BJ (cell line): Measurements from ENCODE around the gene NEURL1B. TPM values are rescaled to one million over a fixed set of nuclear protein-coding genes. Genes with fewer than 3 reads are reported as not detected.

Source experiments
- CTCF ChIA-PET: fragments of 350-600 bp; formaldehyde crosslinking; extraction: SDS; loops from one replicate; lab custom pipeline; 2021; ENCODE audit warnings: antibody characterized with exemption, inconsistent platforms; lab: Yijun Ruan, JAX
- POLR2A ChIA-PET: fragments of 300-600 bp; sonication (Branson Sonifier 250); formaldehyde crosslinking; extraction: SDS; loops from one replicate; lab custom pipeline; 2021; ENCODE audit warnings: antibody characterized with exemption; lab: Charles Lee
- DNase-seq: peaks from one replicate; pipeline ENCODE4 v3.0.0-alpha.2; 2011; ENCODE audit warnings: low read depth
- H3K27me3 ChIP-seq: 2 replicates; pipeline ENCODE4 v1.6.0; 2011; ENCODE audit warnings: low read length; ENCODE audit not compliant: control insufficient read depth, insufficient read depth
- H3K36me3 ChIP-seq: 2 replicates; pipeline ENCODE4 v1.5.1; 2011; ENCODE audit warnings: low read length; ENCODE audit not compliant: control insufficient read depth, insufficient read depth
- H3K4me3 ChIP-seq: 2 replicates; pipeline ENCODE4 v1.5.1; 2011; ENCODE audit warnings: low read depth, mild to moderate bottlenecking, control low read depth, low read length
- CTCF ChIP-seq: IDR thresholded peaks from 2 replicates; pipeline ENCODE4 v1.5.1; 2011; ENCODE audit warnings: low read depth, mild to moderate bottlenecking, control low read depth, inconsistent platforms, low read length, moderate library complexity; ENCODE audit not compliant: insufficient read depth
- polyA plus RNA-seq: library from polyadenylated mRNA; depleted of rRNA; stranded (reverse); fragments of >200 nt; gene quantifications from 2 replicates; pipeline ENCODE4 v1.2.3, GENCODE V29; 2011

NEURL1B gene
- polyA plus RNA-seq, 1 experiment, result 2.3 TPM

GRCh38 chr5:172692451-172692850 is 51.4 kb downstream of the NEURL1B start:
- TF ChIP-seq CTCF, result no peak
- CTCF ChIA-PET, result interaction anchor here (0.6 to 11.6 kb wide), 2 partner anchors 218 to 259 kb away, joined by 3 to 284 read pairs; no protein-coding TSS in a partner anchor
- DNase-seq, result no peak
- Histone ChIP-seq H3K36me3 (no peaks in the 10 kb centered on the region), H3K4me3 (no peak overlapping the region), H3K27me3 (no peaks in the 10 kb centered on the region)
- POLR2A ChIA-PET, result no interaction called here

GRCh38 chr5:172692981-172693380 is 51.9 kb downstream of the NEURL1B start:
- CTCF ChIA-PET, result interaction anchor here (11.6 kb wide), 1 partner anchor 218 kb away, joined by 284 read pairs; no protein-coding TSS in a partner anchor

GRCh38 chr5:172694061-172694460 is 53.0 kb downstream of the NEURL1B start:
- Histone ChIP-seq H3K27me3 (no peaks in the 10 kb centered on the region), H3K4me3 (no peak overlapping the region), H3K36me3 (no peaks in the 10 kb centered on the region)
- POLR2A ChIA-PET, result no interaction called here
- no peak for TF ChIP-seq CTCF
- CTCF ChIA-PET, result interaction anchor here (1.1 to 11.6 kb wide), 2 partner anchors 28 to 219 kb away, joined by 3 to 284 read pairs; no protein-coding TSS in a partner anchor
- DNase-seq, result no peak

More at GRCh38 chr5:172692981-172693380, 51.9 kb downstream of the NEURL1B start:
- POLR2A ChIA-PET, result no interaction called here
- TF ChIP-seq CTCF, result no peak
- Histone ChIP-seq H3K4me3 (no peak overlapping the region), H3K27me3 (no peaks in the 10 kb centered on the region), H3K36me3 (no peaks in the 10 kb centered on the region)
- no peak for DNase-seq

GRCh38 chr5:172694541-172694940 is 53.5 kb downstream of the NEURL1B start:
- Histone ChIP-seq H3K27me3 (peaks cover 1% of the 10 kb centered on the region; the same call in 1 of the 2 replicates), H3K36me3 (no peaks in the 10 kb centered on the region), H3K4me3 (no peak overlapping the region)
- DNase-seq, result no peak
- TF ChIP-seq CTCF, result no peak
- ChIA-PET POLR2A (no interaction called here), CTCF (interaction anchor here (0.6 to 11.6 kb wide), 5 partner anchors 16 to 220 kb away, joined by 3 to 284 read pairs (median 3); no protein-coding TSS in a partner anchor)

GRCh38 chr5:172695232-172696054 is 54.4 kb downstream of the NEURL1B start:
- Histone ChIP-seq H3K4me3 (no peak overlapping the region), H3K27me3 (peaks cover 5% of the 10 kb centered on the region; the same call in 1 of the 2 replicates), H3K36me3 (no peaks in the 10 kb centered on the region)
- TF ChIP-seq CTCF, result no peak
- CTCF ChIA-PET, result interaction anchor here (0.6 to 11.6 kb wide), 13 partner anchors 10 to 239 kb away, joined by 3 to 284 read pairs (median 3); partner anchors contain the start of gene NEURL1B
- DNase-seq, result no peak
- POLR2A ChIA-PET, result no interaction called here
